Inflammatory macrophage treated with lipopolysaccharide for 1 hour (primary cell): Measurements from ENCODE around the gene SH2B3.
"Not testable (repeated sequence)": the region's sequence is repeated elsewhere in the genome, so short reads cannot be mapped to it uniquely, and the experiment has no call there.

Experiments used
- DNase-seq, 2 donors: peaks; one replicate each; pipeline ENCODE4 v3.0.0-alpha.2; 2020 to 2022

The SH2B3 gene

GRCh38 chr12:111405859-111406473, at the start of gene SH2B3:
Gene SH2B3, plus strand, starts transcription at chr12:111405923. Its CDS starts 12,223 bp downstream, at chr12:111418146.
- DNase-seq = no peak

GRCh38 chr12:111359231-111359913, 46.4 kb upstream of the SH2B3 start:
- peak in 1 of 2 donors; percentile 33 for DNase-seq

DNA sequence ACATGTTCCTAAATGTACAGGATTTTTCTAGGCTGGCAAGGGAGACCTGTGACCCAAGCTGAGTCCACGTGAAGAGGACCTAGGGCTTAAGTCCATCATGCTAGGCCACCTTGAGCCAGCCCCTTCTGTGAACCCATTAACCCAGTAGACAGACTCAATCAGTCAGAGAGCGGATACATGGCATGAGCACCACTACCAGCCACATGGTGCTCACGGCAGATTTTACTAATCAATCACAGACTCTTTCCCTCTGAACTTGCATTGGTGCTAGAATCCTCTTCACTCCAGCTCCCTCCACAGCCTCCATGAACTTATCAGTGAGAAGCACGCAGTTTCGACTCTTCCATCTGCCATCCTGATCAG, 45.8 kb upstream of the SH2B3 start:
- no peak for DNase-seq

GRCh38 chr12:111360325-111360930, 45.3 kb upstream of the SH2B3 start:
- no peak for DNase-seq

DNA sequence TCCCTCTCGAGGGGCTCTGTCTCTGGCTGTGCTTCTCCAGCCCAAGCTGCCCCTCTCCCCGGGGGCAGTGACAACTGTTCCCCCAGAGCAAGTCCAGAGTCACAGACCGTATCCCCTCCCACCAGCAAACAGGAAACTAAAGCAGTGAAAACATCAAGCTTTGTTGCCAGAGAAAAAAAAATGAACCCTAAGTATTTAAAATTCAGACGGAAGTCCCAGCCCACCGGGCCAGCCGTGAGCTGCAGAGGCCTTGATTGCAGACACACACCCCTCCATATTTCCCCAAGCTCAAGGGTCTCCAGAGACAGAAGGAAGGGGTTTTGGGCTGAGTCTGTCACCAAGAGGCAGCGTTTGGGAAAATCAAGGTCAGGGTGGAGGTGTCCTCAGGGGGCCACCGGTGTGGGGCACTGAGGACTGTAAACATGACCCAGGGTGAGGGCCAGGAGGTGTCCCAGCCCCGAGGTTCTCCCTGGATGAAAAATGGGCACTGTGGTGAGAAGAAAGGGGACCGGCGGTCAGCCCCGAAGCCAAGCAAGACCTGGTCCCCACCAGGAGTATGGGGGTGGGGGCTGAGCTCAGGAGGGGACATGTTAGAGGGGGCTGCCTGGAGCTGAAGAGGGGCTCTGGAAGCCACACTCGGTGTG, 44.5 kb upstream of the SH2B3 start:
- DNase-seq = no peak

- no peak for DNase-seq
These were observed 43.8 kb upstream of the SH2B3 start for GRCh38 chr12:111361717-111362576.

GRCh38 chr12:111362687-111363475, 42.8 kb upstream of the SH2B3 start:
- DNase-seq = no peak

DNA sequence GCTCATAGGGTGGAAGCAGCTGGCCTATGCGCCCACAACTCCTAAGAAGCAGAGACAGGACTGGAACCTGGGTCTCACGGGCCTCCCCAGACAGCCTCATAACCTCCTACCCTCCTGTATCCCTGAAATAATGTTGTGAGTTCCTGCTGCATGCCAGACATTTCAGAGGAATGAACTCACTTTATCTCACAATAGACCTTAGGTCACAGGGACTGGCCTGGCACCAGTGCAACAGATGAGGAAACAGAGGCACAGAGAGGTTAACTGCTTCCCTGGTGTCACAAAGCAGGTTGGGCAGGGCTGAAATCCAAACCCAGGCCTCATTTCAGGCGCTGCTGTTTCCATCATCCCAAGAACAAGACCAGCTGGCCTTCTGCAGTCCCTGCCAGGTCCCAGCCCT, 42.1 kb upstream of the SH2B3 start:
- DNase-seq = no peak

DNA sequence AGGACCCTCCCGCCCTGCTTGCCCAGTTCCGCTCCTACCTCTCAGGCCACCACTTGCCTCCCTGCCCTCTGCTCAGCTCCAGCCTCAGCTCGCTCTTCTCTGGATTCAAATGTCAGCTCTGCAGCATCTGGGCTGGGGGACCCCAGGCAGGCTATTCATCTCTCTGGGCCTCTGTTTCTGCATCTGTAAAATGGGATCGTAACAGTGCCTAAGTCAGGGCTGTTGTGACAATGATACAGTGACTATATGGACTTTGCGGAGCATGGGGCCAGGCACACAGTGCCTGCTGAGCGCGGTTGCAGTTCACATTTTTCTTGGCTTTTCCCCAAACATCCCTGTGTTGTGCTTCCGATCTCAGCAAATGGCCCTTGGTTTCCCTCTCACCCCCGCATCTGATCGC, 39.6 kb upstream of the SH2B3 start:
- DNase-seq = no peak

- no peak for DNase-seq
These were observed 39.1 kb upstream of the SH2B3 start for GRCh38 chr12:111366583-111366982.

GRCh38 chr12:111367661-111368221, 38.0 kb upstream of the SH2B3 start:
- DNase-seq = no peak

DNA sequence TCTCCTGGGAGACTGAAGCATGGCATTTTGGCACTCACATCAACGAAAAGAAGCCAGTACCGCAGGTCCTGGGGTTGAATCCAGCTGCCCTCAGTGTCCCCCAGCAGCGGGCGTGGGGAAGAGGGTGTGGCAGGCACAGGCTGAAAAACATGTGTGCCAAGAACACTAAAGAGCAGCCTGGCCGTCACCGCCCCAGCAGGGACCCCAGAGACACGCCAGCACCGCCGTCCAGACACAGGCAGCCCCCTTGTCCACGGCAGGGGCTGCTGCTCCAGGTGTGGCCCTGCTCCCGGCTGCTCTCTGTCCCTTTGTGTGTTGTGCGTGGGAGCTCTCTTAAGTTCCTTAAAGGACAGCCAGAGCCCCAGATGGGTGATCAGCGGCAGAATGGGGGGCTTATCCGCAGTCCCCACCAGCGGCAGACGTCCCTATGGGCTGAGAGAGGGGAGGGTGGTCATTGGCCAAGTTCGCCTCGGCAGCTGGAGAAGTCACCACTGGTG, 37.4 kb upstream of the SH2B3 start:
- no peak for DNase-seq

DNA sequence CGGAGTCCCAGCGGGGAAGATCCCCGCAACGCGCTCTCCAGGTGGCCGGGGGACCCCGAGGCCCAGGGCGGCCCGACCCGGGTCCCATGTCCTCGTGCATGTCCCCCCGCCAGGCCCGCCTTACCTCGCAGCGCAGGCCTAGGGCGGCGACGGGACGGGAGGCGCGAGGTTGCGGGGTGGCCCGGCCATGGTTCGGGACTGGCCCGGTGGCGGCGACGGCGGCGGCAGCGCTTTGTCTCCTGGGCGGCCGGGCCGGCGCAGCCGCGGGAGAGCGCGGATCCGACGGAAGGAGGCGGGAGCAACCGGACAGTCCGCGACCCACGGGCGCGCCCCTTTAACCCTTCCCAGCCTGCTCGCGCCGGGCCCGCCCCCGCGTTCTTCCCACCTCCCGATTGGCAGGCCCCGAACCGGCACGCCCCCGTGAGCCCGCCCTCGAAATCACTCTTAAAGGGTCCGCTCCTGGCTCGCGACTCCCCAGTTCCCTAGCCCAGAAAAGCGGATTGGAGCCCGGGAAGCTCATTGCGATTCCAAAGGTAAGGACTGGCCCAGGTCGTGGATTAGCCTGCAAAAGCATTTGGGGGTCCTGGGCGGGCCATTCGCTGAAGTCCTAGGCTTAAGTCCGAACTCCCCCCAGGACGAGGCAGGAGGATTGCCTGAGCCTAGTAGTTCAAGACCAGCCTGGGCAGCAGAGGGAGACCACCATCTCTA, 36.8 kb upstream of the SH2B3 start, which contains the start of gene PHETA1:
PHETA1 (minus strand) TSS at position 308 of the 708 bp plus-strand sequence. CDS start 5,668 bp downstream, outside the sequence.
- DNase-seq = peak; percentile 91 to 95

GRCh38 chr12:111369496-111370220, 36.1 kb upstream of the SH2B3 start:
- DNase-seq = peak; percentile 55

DNA sequence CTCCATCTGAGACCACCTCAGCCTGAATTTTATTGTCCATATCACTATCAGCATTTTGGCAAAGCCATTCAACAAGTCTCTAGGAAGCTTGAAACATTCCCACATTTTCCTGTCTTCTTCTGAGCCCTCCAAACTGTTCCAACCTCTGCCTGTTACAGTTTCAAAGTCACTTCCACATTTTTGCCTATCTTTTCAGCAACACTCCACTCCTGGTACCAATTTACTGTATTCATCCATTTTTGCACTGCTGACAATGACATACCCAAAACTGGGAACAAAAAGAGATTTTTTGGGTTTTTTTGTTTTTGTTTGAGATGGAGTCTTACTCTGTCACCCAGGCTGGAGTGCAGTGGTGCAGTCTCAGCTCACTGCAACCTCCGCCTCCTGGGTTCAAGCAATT, 32.5 kb upstream of the SH2B3 start:
- DNase-seq = not testable (repeated sequence)

- no peak for DNase-seq
These were observed 28.3 kb upstream of the SH2B3 start for GRCh38 chr12:111377440-111377839.

DNA sequence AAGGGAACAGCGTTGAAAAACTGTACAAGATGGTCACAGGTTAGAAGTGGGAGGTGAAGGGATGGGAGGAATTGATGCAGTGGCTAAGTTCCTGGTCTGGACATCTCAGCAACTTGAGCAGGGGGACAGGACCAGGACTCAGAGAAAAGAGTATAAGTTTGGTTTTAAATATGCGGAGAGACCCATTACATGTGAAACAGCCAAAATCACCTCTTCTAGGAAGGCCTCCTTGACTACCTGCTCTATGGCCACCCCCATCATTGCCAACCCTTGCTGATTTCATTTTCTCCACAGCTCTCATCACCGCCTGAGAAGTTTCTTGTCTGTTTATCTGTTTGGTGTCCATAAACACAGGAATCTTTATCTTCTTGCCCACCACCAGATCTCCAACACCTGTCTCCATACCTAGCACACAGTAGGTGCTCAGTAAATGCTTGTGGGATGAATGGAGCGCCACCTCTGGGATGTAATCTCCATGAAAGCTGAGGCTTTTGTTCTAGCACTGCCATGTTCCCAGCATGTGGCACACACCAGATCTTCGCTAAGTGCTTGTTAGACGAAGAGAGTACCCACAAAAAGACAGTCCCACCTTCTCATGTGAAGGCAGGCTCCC, 25.7 kb upstream of the SH2B3 start:
- no peak for DNase-seq

DNA sequence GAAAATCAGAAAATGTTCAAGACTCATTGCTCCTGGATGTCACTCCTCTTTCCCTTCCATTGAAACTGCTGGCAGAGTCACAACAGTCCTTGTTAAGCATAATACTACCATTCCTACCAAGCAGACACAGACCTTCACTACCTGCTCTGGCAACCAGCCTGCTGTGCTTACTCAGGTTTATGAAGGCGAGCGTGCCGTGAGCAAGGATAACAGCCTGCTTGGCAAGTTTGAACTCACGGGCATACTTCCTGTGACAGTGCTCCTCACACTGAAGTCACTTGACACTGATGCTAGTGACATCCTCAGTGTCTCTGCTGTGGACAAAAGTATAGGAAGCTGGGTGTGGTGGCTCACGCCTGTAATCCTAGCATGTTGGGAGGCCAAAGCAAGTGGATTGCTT, 21.1 kb upstream of the SH2B3 start:
- no peak for DNase-seq

- no peak for DNase-seq
These were observed 18.8 kb upstream of the SH2B3 start for GRCh38 chr12:111386885-111387284.
